Osteoblast (primary cell): ENCODE measurements around the gene LHPP. TPM values are rescaled to one million over a fixed set of nuclear protein-coding genes. Genes with fewer than 3 reads are reported as not detected.

Experiments
- DNase-seq: peaks from one replicate; pipeline ENCODE4 v3.0.0; 2011; ENCODE audit warnings: low spot score, mixed read lengths; ENCODE audit not compliant: insufficient read length; ENCODE audit errors: missing footprints
- H2AFZ ChIP-seq: 2 replicates; pipeline ENCODE4 v1.6.0; 2011; ENCODE audit warnings: mild to moderate bottlenecking, low read length
- H3K27ac ChIP-seq: 2 replicates; pipeline ENCODE4 v1.5.1; 2011; ENCODE audit warnings: mild to moderate bottlenecking, low read depth, low read length, moderate library complexity
- H3K27me3 ChIP-seq: 2 replicates; pipeline ENCODE4 v1.6.0; 2012; ENCODE audit warnings: mild to moderate bottlenecking, control low read depth, inconsistent platforms, low read length, moderate library complexity; ENCODE audit not compliant: insufficient read depth
- H3K36me3 ChIP-seq: 2 replicates; pipeline ENCODE4 v1.5.1; 2011; ENCODE audit warnings: mild to moderate bottlenecking, low read length, control low read depth, moderate library complexity; ENCODE audit not compliant: insufficient read depth
- H3K4me1 ChIP-seq: 2 replicates; pipeline ENCODE4 v1.5.1; 2011; ENCODE audit warnings: mild to moderate bottlenecking, low read length, control low read depth, moderate library complexity; ENCODE audit not compliant: insufficient read depth
- H3K4me2 ChIP-seq: 2 replicates; pipeline ENCODE4 v1.6.0; 2011; ENCODE audit warnings: mild to moderate bottlenecking, low read length; ENCODE audit not compliant: insufficient read depth
- H3K4me3 ChIP-seq: fragments of 200-600 bp; sonication (generic); 3 replicates; pipeline ENCODE4 v1.5.1; 2012; ENCODE audit warnings: mild to moderate bottlenecking, low read length, inconsistent platforms; ENCODE audit not compliant: insufficient read depth
- H3K79me2 ChIP-seq: 2 replicates; pipeline ENCODE4 v1.6.0; 2012; ENCODE audit warnings: mild to moderate bottlenecking, low read length, control low read depth, inconsistent platforms; ENCODE audit not compliant: insufficient read depth
- H3K9me3 ChIP-seq: 2 replicates; pipeline ENCODE4 v1.5.1; 2011; ENCODE audit warnings: low read depth, low read length, control low read depth
- H4K20me1 ChIP-seq: 2 replicates; pipeline ENCODE4 v1.6.0; 2012; ENCODE audit warnings: mild to moderate bottlenecking, low read length, control low read depth; ENCODE audit not compliant: insufficient read depth
- CTCF ChIP-seq: IDR thresholded peaks from 2 replicates; pipeline ENCODE4 v1.5.1; 2011; ENCODE audit warnings: mild to moderate bottlenecking, low read depth, low read length, moderate library complexity; ENCODE audit errors: extremely low read depth
- total RNA-seq: library from RNA; depleted of rRNA; stranded (reverse); fragments of >200 nt; gene quantifications from 2 replicates; pipeline ENCODE4 v1.2.3, GENCODE V29; 2012

The LHPP gene
- total RNA-seq, 1 donor, result 17.7 TPM

- DNase-seq, result no peak
- Histone ChIP-seq H3K4me2 (no peak overlapping the region), H3K79me2 (no peaks in the 10 kb centered on the region), H3K36me3 (no peaks in the 10 kb centered on the region), H3K27me3 (no peaks in the 10 kb centered on the region), H3K4me1 (no peaks in the 10 kb centered on the region), H3K9me3 (no peaks in the 10 kb centered on the region), H2AFZ (no peak overlapping the region), H4K20me1 (peaks cover 17% of the 10 kb centered on the region), H3K4me3 (no peak overlapping the region), H3K27ac (no peak overlapping the region)
- TF ChIP-seq CTCF, result no peak
Observed at GRCh38 chr10:124477614-124478363, 16.2 kb downstream of the LHPP start.

- DNase-seq, result no peak
- Histone ChIP-seq H3K4me2 (no peak overlapping the region), H3K27me3 (no peaks in the 10 kb centered on the region), H4K20me1 (peaks cover 15% of the 10 kb centered on the region), H3K36me3 (no peaks in the 10 kb centered on the region), H3K79me2 (no peaks in the 10 kb centered on the region), H3K27ac (no peak overlapping the region), H3K4me3 (no peak overlapping the region), H3K4me1 (no peaks in the 10 kb centered on the region), H2AFZ (no peak overlapping the region), H3K9me3 (no peaks in the 10 kb centered on the region)
- no peak for TF ChIP-seq CTCF
Observed at GRCh38 chr10:124478515-124478914, 16.9 kb downstream of the LHPP start.

DNA sequence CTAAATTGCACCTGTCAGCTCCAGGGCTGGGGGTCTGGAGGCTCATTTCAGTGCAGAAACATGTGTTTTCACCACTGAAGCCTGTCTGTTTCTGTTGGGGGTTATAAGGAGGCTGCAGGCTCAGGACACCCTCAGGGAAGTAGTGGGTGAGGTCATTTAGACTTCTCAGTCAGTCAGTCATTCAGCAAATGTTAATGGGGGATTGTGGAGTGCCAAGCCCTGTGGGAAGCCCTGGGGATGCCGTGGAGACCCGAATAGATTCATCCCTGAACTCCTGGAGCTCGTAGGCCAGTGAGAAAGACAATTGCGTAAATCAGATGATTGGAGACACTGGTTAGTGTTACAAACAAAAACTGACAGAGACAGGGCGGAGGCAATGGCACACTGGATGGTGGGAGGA lies 19.2 kb downstream of the LHPP start:
- H3K9me3 ChIP-seq, result no peaks in the 10 kb centered on the region
- no peak overlapping the region for H3K4me2 ChIP-seq
- H3K27me3 ChIP-seq, result no peaks in the 10 kb centered on the region
- no peak for TF ChIP-seq CTCF
- H4K20me1 ChIP-seq, result peaks cover 15% of the 10 kb centered on the region
- H3K27ac ChIP-seq, result no peak overlapping the region
- H3K4me1 ChIP-seq, result no peaks in the 10 kb centered on the region
- H3K79me2 ChIP-seq, result no peaks in the 10 kb centered on the region
- no peaks in the 10 kb centered on the region for H3K36me3 ChIP-seq
- no peak for DNase-seq
- no peak overlapping the region for H3K4me3 ChIP-seq
- no peak overlapping the region for H2AFZ ChIP-seq

DNA sequence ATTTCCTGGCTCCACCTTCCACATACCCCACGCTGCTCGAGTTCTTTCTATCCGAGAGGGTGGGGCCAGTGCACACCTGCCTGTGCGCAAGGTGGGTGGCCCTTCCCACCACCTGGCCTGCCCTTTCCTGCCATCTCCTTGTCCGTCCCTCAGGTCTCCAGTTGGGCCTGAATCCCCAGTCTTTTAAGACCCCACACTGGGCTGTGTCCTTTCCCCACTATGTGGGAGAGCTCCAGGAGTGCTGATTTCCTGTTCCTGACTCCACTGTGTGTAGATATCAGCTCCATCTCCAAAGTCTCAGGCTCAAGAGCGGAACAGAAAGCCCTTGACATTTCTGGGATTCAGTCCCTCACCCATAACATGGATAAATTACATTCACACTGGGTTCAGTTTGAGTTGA lies 20.1 kb downstream of the LHPP start:
- TF ChIP-seq CTCF, result no peak

More for the DNA sequence above, 20.1 kb downstream of the LHPP start:
- Histone ChIP-seq H4K20me1 (peaks cover 15% of the 10 kb centered on the region), H3K4me2 (no peak overlapping the region), H3K4me1 (no peaks in the 10 kb centered on the region), H3K36me3 (no peaks in the 10 kb centered on the region), H3K79me2 (no peaks in the 10 kb centered on the region), H3K4me3 (no peak overlapping the region), H3K9me3 (no peaks in the 10 kb centered on the region), H2AFZ (no peak overlapping the region), H3K27ac (no peak overlapping the region), H3K27me3 (no peaks in the 10 kb centered on the region)
- no peak for DNase-seq
